BJ (cell line): ENCODE measurements around the gene CCDC116. TPM values are rescaled to one million over a fixed set of nuclear protein-coding genes. Genes with fewer than 3 reads are reported as not detected.

Experiments
- CTCF ChIA-PET: fragments of 350-600 bp; formaldehyde crosslinking; extraction: SDS; loops from one replicate; lab custom pipeline; 2021; ENCODE audit warnings: antibody characterized with exemption, inconsistent platforms; lab: Yijun Ruan, JAX
- POLR2A ChIA-PET: fragments of 300-600 bp; sonication (Branson Sonifier 250); formaldehyde crosslinking; extraction: SDS; loops from one replicate; lab custom pipeline; 2021; ENCODE audit warnings: antibody characterized with exemption; lab: Charles Lee
- DNase-seq: peaks from one replicate; pipeline ENCODE4 v3.0.0-alpha.2; 2011; ENCODE audit warnings: low read depth
- H3K27me3 ChIP-seq: 2 replicates; pipeline ENCODE4 v1.6.0; 2011; ENCODE audit warnings: low read length; ENCODE audit not compliant: control insufficient read depth, insufficient read depth
- H3K36me3 ChIP-seq: 2 replicates; pipeline ENCODE4 v1.5.1; 2011; ENCODE audit warnings: low read length; ENCODE audit not compliant: control insufficient read depth, insufficient read depth
- H3K4me3 ChIP-seq: 2 replicates; pipeline ENCODE4 v1.5.1; 2011; ENCODE audit warnings: low read depth, mild to moderate bottlenecking, control low read depth, low read length
- CTCF ChIP-seq: IDR thresholded peaks from 2 replicates; pipeline ENCODE4 v1.5.1; 2011; ENCODE audit warnings: low read depth, mild to moderate bottlenecking, control low read depth, inconsistent platforms, low read length, moderate library complexity; ENCODE audit not compliant: insufficient read depth
- polyA plus RNA-seq: library from polyadenylated mRNA; depleted of rRNA; stranded (reverse); fragments of >200 nt; gene quantifications from 2 replicates; pipeline ENCODE4 v1.2.3, GENCODE V29; 2011

CCDC116 gene
- polyA plus RNA-seq, 1 experiment = 0.13 TPM

- ChIA-PET CTCF (interaction anchor here (1.2 to 1.4 kb wide), 2 partner anchors 15 to 40 kb away, joined by 3 read pairs; partner anchors contain the start of gene YDJC), POLR2A (no interaction called here)
- no peak for DNase-seq
- no peaks in the 10 kb centered on the region for H3K27me3 ChIP-seq
- no peak overlapping the region for H3K4me3 ChIP-seq
- no peak for TF ChIP-seq CTCF
- peaks cover 11% of the 10 kb centered on the region for H3K36me3 ChIP-seq
These were observed 43.2 kb upstream of the CCDC116 start for GRCh38 chr22:21589396-21589795.

- no peak for DNase-seq
- no peak overlapping the region for H3K4me3 ChIP-seq
- TF ChIP-seq CTCF = no peak
- CTCF ChIA-PET = interaction anchor here (1.4 to 2.3 kb wide), 2 partner anchors 13 to 56 kb away, joined by 3 to 5 read pairs; no protein-coding TSS in a partner anchor
- H3K36me3 ChIP-seq = peaks cover 18% of the 10 kb centered on the region
- POLR2A ChIA-PET = no interaction called here
- H3K27me3 ChIP-seq = no peaks in the 10 kb centered on the region
These were observed 41.5 kb upstream of the CCDC116 start for GRCh38 chr22:21590809-21591641.

GRCh38 chr22:21591695-21592094, 40.9 kb upstream of the CCDC116 start:
- POLR2A ChIA-PET = no interaction called here
- peaks cover 18% of the 10 kb centered on the region for H3K36me3 ChIP-seq
- CTCF ChIA-PET = interaction anchor here (2.3 kb wide), 1 partner anchor 55 kb away, joined by 5 read pairs; no protein-coding TSS in a partner anchor
- no peak for TF ChIP-seq CTCF
- no peaks in the 10 kb centered on the region for H3K27me3 ChIP-seq
- DNase-seq = no peak
- no peak overlapping the region for H3K4me3 ChIP-seq

- no peak for TF ChIP-seq CTCF
- Histone ChIP-seq H3K36me3 (peaks cover 18% of the 10 kb centered on the region), H3K27me3 (no peaks in the 10 kb centered on the region), H3K4me3 (no peak overlapping the region)
- ChIA-PET POLR2A (interaction anchor here (0.6 kb wide), 1 partner anchor 88 kb away, joined by 10 read pairs; no protein-coding TSS in a partner anchor), CTCF (interaction anchor here (2.3 kb wide), 1 partner anchor 55 kb away, joined by 5 read pairs; no protein-coding TSS in a partner anchor)
- DNase-seq = no peak
These were observed 40.1 kb upstream of the CCDC116 start for GRCh38 chr22:21592422-21592821.
